Stomach (tissue), 9 donors: ENCODE data around the gene PLCB4. TPM values are rescaled to one million over a fixed set of nuclear protein-coding genes. Genes with fewer than 3 reads are reported as not detected.
A peak's percentile ranks its signal among the peaks of the same experiment; 100 is the strongest.

ENCODE experiments used
- DNase-seq, 2 donors: peaks; one replicate each; pipeline versions ENCODE4 v3.0.0 to v3.0.0-alpha.2; 2013 to 2019
- H3K27ac ChIP-seq, 5 donors: fragments of 200-600 bp in 4 of 5; sonication (generic) in 4 of 5; one replicate each; pipeline ENCODE4 v1.5.1; 2013 to 2019; ENCODE audit warnings: mild to moderate bottlenecking in 1 of 5, moderate library complexity in 1 of 5
- H3K27me3 ChIP-seq, 3 donors: fragments of 200-600 bp; sonication (generic); one replicate each; pipeline ENCODE4 v1.5.1; 2017 to 2019; ENCODE audit warnings: mixed run types in 1 of 3
- H3K36me3 ChIP-seq, 4 donors: fragments of 200-600 bp; sonication (generic); 1 replicate in 3 of 4; 2 replicates in 1 of 4; pipeline ENCODE4 v1.5.1; 2016 to 2019
- H3K4me1 ChIP-seq, 4 donors: fragments of 200-600 bp; sonication (generic); one replicate each; pipeline ENCODE4 v1.5.1; 2016 to 2019
- H3K4me3 ChIP-seq, 4 donors: fragments of 200-600 bp; sonication (generic) in 3 of 4; one replicate each; pipeline ENCODE4 v1.5.1; 2016 to 2019; ENCODE audit warnings: mild to moderate bottlenecking in 1 of 4
- H3K9me3 ChIP-seq, 4 donors: fragments of 200-600 bp; sonication (generic); one replicate each; pipeline ENCODE4 v1.5.1; 2016 to 2019
- CTCF ChIP-seq, 7 experiments: fragments of 450-650 bp in 4 of 7; fragments of 200-600 bp in 3 of 7; sonication (generic) in 3 of 7; IDR thresholded peaks; one replicate each; pipeline ENCODE4 v1.5.1; 2016 to 2019; ENCODE audit warnings: antibody characterized with exemption in 7 of 7, control low read depth in 2 of 7, mild to moderate bottlenecking in 1 of 7
- EP300 ChIP-seq: sonication (generic); formaldehyde crosslinking; IDR thresholded peaks from one replicate; pipeline ENCODE4 v1.6.1; 2017; ENCODE audit warnings: antibody characterized with exemption
- POLR2A ChIP-seq, 4 donors: fragments of 450-650 bp; IDR thresholded peaks; one replicate each; pipeline ENCODE4 v1.6.1; 2016; ENCODE audit warnings: antibody characterized with exemption in 4 of 4, control low read depth in 2 of 4, mild to moderate bottlenecking in 1 of 4, moderate library complexity in 1 of 4
- POLR2AphosphoS5 ChIP-seq, 3 donors: sonication (generic); formaldehyde crosslinking; IDR thresholded peaks; one replicate each; pipeline ENCODE4 v1.6.1; 2016; ENCODE audit warnings: antibody characterized with exemption in 3 of 3
- WGBS, 5 donors: extraction: QIAGEN DNeasy Blood & Tissue Kit in 3 of 5; methylation state at CpG; one replicate each; pipeline versions ENCODE4 v1.1.5 to v1.1.7; 2013 to 2018; 5-methylcytosine and 5-hydroxymethylcytosine counted together
- intact Hi-C: fragments of 100-400 bp; cut with DNase I; formaldehyde crosslinking; loops from one replicate; pipeline ENCODE4 v1.15.1; 2023; ENCODE audit warnings: low total_unique reads
- polyA plus RNA-seq, 3 donors: library from polyadenylated mRNA; stranded (reverse); fragments of 200-250 nt; gene quantifications; one replicate each; pipeline ENCODE4 v1.2.3, GENCODE V29; 2013
- total RNA-seq, 5 donors: library from RNA; depleted of rRNA; stranded (reverse); fragments of >200 nt; gene quantifications; one replicate each; pipeline versions ENCODE4 v1.1.0 to v1.2.3, GENCODE V29; 2014 to 2016
- donor health status: healthy with polysubstance abuse.
- donor health status: Bipolar disorder and iron deficiency.
- donor health status: healthy.

The PLCB4 gene
- total and polyA plus RNA-seq, 8 donors = 5.3 to 29.4 (median 22.3) TPM

- intact Hi-C loops = no loop called here
- no peaks in the 10 kb centered on the region for H3K27me3 ChIP-seq
- H3K4me3 ChIP-seq = no peak overlapping the region
- TF ChIP-seq POLR2AphosphoS5 (IDR thresholded peaks at IDR 0.05) = no peak
- TF ChIP-seq POLR2A (IDR thresholded peaks at IDR 0.05) = no peak
- TF ChIP-seq CTCF (IDR thresholded peaks at IDR 0.05) = no peak
- TF ChIP-seq EP300 = no peak
- H3K4me1 ChIP-seq = peaks cover 0 to 4% (median 0%) of the 10 kb centered on the region in 4 donors
- WGBS, 5 donors = 76 to 94% (median 93%) methylated on average over 3 of the region's 3 CpGs
- no peak overlapping the region for H3K27ac ChIP-seq
- no peak for DNase-seq
- no peaks in the 10 kb centered on the region for H3K36me3 ChIP-seq
- no peaks in the 10 kb centered on the region for H3K9me3 ChIP-seq
These were observed 270.8 kb downstream of the PLCB4 start for GRCh38 chr20:9339708-9340107.

GRCh38 chr20:9342651-9343050, 273.8 kb downstream of the PLCB4 start:
- TF ChIP-seq CTCF (IDR thresholded peaks at IDR 0.05) = no peak
- no peak for TF ChIP-seq POLR2A (IDR thresholded peaks at IDR 0.05)
- no peak for TF ChIP-seq POLR2AphosphoS5 (IDR thresholded peaks at IDR 0.05)
- no peak for TF ChIP-seq EP300
- peaks cover 0 to 13% (median 0%) of the 10 kb centered on the region in 4 donors for H3K4me1 ChIP-seq
- no peaks in the 10 kb centered on the region for H3K9me3 ChIP-seq
- H3K27me3 ChIP-seq = no peaks in the 10 kb centered on the region
- H3K4me3 ChIP-seq = no peak overlapping the region
- no peak overlapping the region for H3K27ac ChIP-seq
- intact Hi-C loops = no loop called here
- H3K36me3 ChIP-seq = no peaks in the 10 kb centered on the region
- WGBS, 5 donors = 89 to 97% (median 92%) methylated on average over 2 of the region's 2 CpGs
- DNase-seq = no peak

- Histone ChIP-seq H3K4me3 (no peak overlapping the region), H3K4me1 (peaks cover 0 to 13% (median 0%) of the 10 kb centered on the region in 4 donors), H3K27ac (peak overlapping the region in 1 of 5 donors; percentile 40), H3K36me3 (no peaks in the 10 kb centered on the region), H3K9me3 (no peaks in the 10 kb centered on the region), H3K27me3 (no peaks in the 10 kb centered on the region)
- intact Hi-C loops = no loop called here
- 57 to 74% (median 67%) methylated on average over 11 of the region's 11 CpGs for WGBS, 5 donors
- peak in 1 of 2 donors; percentile 63 for DNase-seq
- TF ChIP-seq POLR2AphosphoS5 (IDR thresholded peaks at IDR 0.05) = no peak
- TF ChIP-seq EP300 = no peak
- no peak for TF ChIP-seq CTCF (IDR thresholded peaks at IDR 0.05)
These were observed 275.4 kb downstream of the PLCB4 start for GRCh38 chr20:9344083-9344920.

- Histone ChIP-seq H3K9me3 (no peaks in the 10 kb centered on the region), H3K4me3 (no peak overlapping the region), H3K36me3 (no peaks in the 10 kb centered on the region), H3K27ac (no peak overlapping the region), H3K4me1 (peaks cover 0 to 22% (median 0%) of the 10 kb centered on the region in 4 donors), H3K27me3 (no peaks in the 10 kb centered on the region)
- intact Hi-C loops = no loop called here
- TF ChIP-seq EP300 = no peak
- TF ChIP-seq POLR2AphosphoS5 (IDR thresholded peaks at IDR 0.05) = no peak
- TF ChIP-seq POLR2A (IDR thresholded peaks at IDR 0.05) = no peak
- no peak for TF ChIP-seq CTCF (IDR thresholded peaks at IDR 0.05)
- WGBS, 5 donors = 64 to 80% (median 74%) methylated on average over 3 of the region's 3 CpGs
- no peak for DNase-seq
These were observed 279.4 kb downstream of the PLCB4 start for GRCh38 chr20:9348316-9348715.
